BJ (cell line): ENCODE measurements around the gene RRM2. TPM values are rescaled to one million over a fixed set of nuclear protein-coding genes. Genes with fewer than 3 reads are reported as not detected.
"Not testable (repeated sequence)": the region's sequence is repeated elsewhere in the genome, so short reads cannot be mapped to it uniquely, and the experiment has no call there.

Source experiments
- CTCF ChIA-PET: fragments of 350-600 bp; formaldehyde crosslinking; extraction: SDS; loops from one replicate; lab custom pipeline; 2021; ENCODE audit warnings: antibody characterized with exemption, inconsistent platforms; lab: Yijun Ruan, JAX
- POLR2A ChIA-PET: fragments of 300-600 bp; sonication (Branson Sonifier 250); formaldehyde crosslinking; extraction: SDS; loops from one replicate; lab custom pipeline; 2021; ENCODE audit warnings: antibody characterized with exemption; lab: Charles Lee
- DNase-seq: peaks from one replicate; pipeline ENCODE4 v3.0.0-alpha.2; 2011; ENCODE audit warnings: low read depth
- H3K27me3 ChIP-seq: 2 replicates; pipeline ENCODE4 v1.6.0; 2011; ENCODE audit warnings: low read length; ENCODE audit not compliant: control insufficient read depth, insufficient read depth
- H3K36me3 ChIP-seq: 2 replicates; pipeline ENCODE4 v1.5.1; 2011; ENCODE audit warnings: low read length; ENCODE audit not compliant: control insufficient read depth, insufficient read depth
- H3K4me3 ChIP-seq: 2 replicates; pipeline ENCODE4 v1.5.1; 2011; ENCODE audit warnings: low read depth, mild to moderate bottlenecking, control low read depth, low read length
- polyA plus RNA-seq: library from polyadenylated mRNA; depleted of rRNA; stranded (reverse); fragments of >200 nt; gene quantifications from 2 replicates; pipeline ENCODE4 v1.2.3, GENCODE V29; 2011
- TF ChIP-seq, protein P1 (sequence below): IDR thresholded peaks from 2 replicates; pipeline ENCODE4 v1.5.1; 2011; ENCODE audit warnings: low read depth, mild to moderate bottlenecking, control low read depth, inconsistent platforms, low read length, moderate library complexity; ENCODE audit not compliant: insufficient read depth

RRM2 gene
- polyA plus RNA-seq, 1 experiment: 23.5 TPM

DNA sequence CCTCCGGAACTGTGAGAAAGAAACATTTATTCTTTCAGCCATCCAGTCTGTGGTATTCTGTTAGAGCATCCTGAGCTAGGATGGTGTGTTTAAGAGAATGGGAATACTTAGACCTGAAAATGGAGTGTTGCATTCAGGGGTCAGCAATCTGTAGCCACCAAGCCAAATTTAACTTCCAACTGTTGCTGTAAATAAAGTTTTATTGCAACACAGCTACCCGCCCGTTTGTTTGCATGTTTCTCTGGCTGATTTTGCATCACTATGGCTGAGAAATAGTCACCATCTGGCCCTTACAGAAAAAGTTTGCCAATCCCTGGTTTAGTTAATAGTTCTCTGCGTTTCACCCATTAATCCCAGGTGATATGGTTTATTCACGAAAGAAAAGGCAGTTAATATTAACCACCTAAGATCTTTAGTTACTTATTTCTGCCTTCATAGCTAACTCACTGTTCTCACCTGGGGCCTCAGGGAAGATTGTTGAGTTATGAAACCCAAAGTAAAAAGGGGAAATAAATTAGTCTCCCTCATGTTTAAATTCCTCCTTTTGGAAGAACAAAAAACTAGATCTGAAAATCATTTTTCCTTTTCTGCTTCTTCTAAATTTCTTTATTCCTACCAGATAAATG lies 32.9 kb upstream of the RRM2 start:
- TF ChIP-seq, protein P1, sequence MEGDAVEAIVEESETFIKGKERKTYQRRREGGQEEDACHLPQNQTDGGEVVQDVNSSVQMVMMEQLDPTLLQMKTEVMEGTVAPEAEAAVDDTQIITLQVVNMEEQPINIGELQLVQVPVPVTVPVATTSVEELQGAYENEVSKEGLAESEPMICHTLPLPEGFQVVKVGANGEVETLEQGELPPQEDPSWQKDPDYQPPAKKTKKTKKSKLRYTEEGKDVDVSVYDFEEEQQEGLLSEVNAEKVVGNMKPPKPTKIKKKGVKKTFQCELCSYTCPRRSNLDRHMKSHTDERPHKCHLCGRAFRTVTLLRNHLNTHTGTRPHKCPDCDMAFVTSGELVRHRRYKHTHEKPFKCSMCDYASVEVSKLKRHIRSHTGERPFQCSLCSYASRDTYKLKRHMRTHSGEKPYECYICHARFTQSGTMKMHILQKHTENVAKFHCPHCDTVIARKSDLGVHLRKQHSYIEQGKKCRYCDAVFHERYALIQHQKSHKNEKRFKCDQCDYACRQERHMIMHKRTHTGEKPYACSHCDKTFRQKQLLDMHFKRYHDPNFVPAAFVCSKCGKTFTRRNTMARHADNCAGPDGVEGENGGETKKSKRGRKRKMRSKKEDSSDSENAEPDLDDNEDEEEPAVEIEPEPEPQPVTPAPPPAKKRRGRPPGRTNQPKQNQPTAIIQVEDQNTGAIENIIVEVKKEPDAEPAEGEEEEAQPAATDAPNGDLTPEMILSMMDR: no peak
- ChIA-PET POLR2A (no interaction called here), CTCF (interaction anchor here (1.0 to 11.7 kb wide), 5 partner anchors 7 to 319 kb away, joined by 3 to 101 read pairs (median 4); no protein-coding TSS in a partner anchor)
- Histone ChIP-seq H3K36me3 (no peaks in the 10 kb centered on the region), H3K27me3 (peaks cover 24% of the 10 kb centered on the region), H3K4me3 (no peak overlapping the region)
- DNase-seq: no peak

DNA sequence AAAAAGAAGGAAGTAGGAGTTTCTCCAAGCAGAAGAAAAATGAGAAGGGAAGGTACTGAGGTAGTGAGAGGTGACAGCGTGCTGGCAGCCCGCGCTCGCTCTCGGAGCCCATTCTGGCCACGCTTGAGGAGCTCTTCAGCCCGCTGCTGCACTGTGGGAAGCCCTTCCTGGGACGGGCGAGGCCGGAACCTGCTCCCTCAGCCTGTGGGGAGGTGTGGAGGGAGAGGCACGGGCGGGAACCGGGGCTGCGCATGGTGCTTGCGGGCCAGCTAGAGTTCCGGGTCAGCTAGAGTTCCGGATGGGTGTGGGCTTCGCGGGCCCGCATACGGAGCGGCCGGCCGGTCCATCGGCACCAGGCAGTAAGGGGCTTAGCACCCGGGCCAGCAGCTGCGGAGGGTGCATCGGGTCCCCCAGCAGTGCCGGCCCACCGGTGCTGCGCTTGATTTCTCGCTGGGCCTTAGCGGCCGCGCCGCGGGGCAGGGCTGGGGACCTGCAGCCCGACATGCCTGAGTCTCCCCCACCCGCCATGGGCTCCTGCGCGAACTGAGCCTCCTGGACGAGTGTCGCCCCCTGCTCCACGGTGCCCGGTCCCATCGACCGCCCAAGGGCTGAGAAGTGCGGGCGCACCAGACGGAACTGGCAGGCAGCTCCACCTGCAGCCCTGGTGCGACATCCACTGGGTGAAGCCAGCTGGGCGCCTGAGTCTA lies 31.2 kb upstream of the RRM2 start:
- CTCF ChIA-PET: interaction anchor here (0.9 to 2.6 kb wide), 5 partner anchors 9 to 33 kb away, joined by 3 to 11 read pairs (median 3); no protein-coding TSS in a partner anchor
- Histone ChIP-seq H3K27me3 (peaks cover 18% of the 10 kb centered on the region), H3K36me3 (no peaks in the 10 kb centered on the region), H3K4me3 (no peak overlapping the region)
- TF ChIP-seq, protein P1: no peak
- POLR2A ChIA-PET: no interaction called here
- no peak for DNase-seq

DNA sequence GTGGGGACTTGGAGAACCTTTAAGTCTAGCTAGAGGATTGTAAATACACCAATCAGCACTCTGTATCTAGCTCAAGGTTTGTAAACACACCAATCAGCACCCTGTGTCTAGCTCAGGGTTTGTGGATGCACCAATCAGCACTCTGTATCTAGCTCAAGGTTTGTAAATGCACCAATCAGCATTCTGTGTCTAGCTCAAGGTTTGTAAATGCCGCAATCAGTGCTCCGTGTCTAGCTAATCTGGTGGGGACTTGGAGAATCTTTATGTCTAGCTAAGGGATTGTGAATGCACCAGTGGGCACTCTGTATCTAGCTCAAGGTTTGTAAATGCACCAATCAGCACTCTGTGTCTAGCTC lies 30.7 kb upstream of the RRM2 start:
- POLR2A ChIA-PET, H3K36me3 ChIP-seq, H3K4me3 ChIP-seq, DNase-seq: not testable (repeated sequence)
- H3K27me3 ChIP-seq: peaks cover 18% of the 10 kb centered on the region
- CTCF ChIA-PET: interaction anchor here (0.9 to 2.6 kb wide), 5 partner anchors 10 to 32 kb away, joined by 3 to 11 read pairs (median 3); no protein-coding TSS in a partner anchor

DNA sequence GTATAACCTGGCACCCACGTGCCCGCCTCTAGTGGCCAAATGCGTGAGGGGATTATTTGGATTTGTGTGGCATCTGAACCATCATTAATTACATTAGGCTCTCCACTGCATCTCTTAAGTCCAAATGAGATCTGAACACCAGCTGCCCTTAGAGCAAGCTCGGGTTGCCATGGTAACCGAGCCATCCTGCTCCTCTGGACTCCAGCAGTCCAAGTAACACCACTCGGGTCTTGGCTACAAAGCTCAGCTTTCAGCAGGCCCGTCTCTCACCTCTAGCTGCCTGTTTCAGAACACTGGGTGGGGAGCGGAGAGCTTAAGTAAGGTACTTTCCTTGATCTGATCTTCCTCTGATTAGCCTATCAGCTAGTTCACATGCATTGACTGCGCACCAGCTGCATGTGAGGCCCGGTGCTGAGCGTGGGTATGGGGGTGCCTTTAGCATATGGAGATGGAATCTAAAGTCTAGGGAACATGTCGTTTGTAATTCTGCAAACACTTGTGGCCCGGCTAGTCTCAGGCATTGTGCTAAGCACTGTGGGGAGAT lies 28.2 kb upstream of the RRM2 start:
- peaks cover 14% of the 10 kb centered on the region for H3K27me3 ChIP-seq
- DNase-seq: no peak
- no peak overlapping the region for H3K4me3 ChIP-seq
- ChIA-PET POLR2A (no interaction called here), CTCF (interaction anchor here (0.9 to 6.3 kb wide), 4 partner anchors 10 to 324 kb away, joined by 3 to 118 read pairs (median 52); partner anchors contain the start of gene CYS1)
- TF ChIP-seq, protein P1: no peak
- no peaks in the 10 kb centered on the region for H3K36me3 ChIP-seq

DNA sequence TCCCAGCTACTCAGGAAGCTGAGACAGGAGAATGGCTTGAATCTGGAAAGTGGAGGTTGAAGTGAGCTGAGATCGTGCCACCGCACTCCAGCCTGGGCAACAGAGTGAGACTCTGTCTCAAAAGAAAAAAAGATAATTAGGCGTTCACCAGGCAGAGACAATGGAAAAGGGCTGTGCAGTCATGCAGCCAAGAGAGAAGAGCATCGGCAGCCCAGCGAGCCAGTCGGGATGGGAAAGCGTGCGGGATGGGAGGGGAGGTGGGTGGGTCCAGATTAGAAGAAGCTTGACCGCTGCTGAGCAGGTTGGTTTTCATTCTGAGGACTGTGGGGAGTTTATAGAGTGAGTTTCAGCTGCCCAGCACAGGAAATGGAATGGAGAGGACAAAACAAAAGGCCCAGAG lies 27.4 kb upstream of the RRM2 start:
- H3K36me3 ChIP-seq: no peaks in the 10 kb centered on the region
- H3K4me3 ChIP-seq: no peak overlapping the region
- ChIA-PET CTCF (interaction anchor here (0.9 to 6.3 kb wide), 4 partner anchors 11 to 325 kb away, joined by 3 to 118 read pairs (median 52); partner anchors contain the start of gene CYS1), POLR2A (no interaction called here)
- H3K27me3 ChIP-seq: peaks cover 12% of the 10 kb centered on the region
- TF ChIP-seq, protein P1: no peak
- DNase-seq: no peak
